GM20431 (cell line): Measurements from ENCODE around the gene RGS7BP.

Source experiments
- in situ Hi-C: fragments of 300-500 bp; cut with MseI, MboI; formaldehyde crosslinking; loops from one replicate; pipeline ENCODE4 v1.15.0; 2020; ENCODE audit warnings: low sequenced_read_pairs; ENCODE audit not compliant: unreplicated experiment

RGS7BP gene

DNA sequence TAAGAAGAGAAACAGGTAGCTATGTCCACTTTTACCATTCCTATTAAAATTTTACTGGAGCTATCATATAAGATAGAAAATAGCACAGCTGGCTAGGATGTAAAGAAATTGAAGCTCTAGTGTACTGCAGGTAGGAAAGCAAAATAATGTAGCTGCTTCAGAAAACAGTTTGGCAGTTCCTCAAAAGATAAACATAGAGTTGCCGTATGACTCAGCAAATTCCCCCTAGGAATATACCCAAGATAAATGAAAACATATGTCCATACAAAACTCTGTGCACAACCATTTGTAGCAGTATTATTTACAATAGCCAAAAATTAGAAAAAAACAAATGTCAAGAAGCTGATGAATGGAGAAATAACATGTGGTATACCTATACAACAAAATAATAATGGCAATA is 119.9 kb downstream of the RGS7BP start:
- in situ Hi-C loops, result no loop called here

DNA sequence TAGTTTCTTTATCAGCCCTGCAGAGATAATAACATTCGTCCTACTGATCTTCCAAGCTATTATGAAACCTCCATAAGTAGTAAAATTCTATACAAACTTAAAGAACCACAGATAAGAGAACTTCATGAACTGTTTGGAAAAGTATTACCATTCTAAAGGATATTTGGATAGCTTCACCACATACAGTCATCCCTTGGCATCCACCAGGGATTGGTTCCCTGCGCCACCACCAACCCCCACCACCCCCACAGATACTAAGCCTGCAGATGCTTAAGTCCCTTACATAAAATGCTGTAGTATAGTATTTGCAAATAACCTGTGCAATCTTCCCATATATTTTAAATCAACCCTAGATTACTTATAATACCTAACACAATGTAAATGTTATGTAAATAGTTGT is 123.1 kb downstream of the RGS7BP start:
- in situ Hi-C loops, result no loop called here

DNA sequence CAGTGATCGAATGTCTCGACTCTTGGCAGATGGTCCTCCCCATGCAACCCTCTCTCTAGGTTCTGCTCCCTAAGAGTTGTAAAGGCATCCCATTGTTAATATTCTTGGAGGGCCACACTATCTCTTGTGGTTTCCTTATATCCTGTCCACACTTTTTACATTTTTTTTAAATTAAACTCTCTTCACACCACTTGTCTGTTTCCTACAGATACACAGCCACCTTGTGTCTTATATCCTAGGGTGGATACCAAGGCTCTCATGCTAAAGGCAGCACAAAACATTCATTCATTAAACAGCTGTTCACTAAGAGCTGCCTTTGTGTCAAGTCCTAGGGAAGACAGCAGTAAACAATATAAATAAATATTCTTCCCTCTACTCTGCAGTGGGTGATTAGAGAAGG is 124.0 kb downstream of the RGS7BP start:
- in situ Hi-C loops, result loop anchor here (10.0 kb wide), 1 partner anchor 155 kb away; no protein-coding TSS in a partner anchor

DNA sequence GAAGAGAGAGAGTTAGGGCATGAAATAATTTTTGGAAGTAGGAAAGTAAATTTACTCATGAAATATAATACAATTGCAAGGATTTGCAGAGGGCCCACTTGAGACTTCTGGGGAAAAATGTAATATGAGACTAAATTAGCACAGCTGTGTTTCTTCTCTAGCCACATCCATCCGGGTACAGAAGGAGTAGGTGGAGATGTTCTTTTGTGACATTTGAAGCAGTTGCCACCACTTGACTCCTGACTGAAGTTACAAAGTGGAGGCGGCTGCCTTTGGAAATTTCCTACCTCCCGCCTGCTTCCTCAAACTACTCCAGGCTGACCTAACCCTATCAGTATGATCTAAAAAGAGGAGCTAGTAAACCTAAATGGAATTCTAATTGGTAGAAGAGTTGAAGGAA is 126.4 kb downstream of the RGS7BP start:
- in situ Hi-C loops, result loop anchor here (10.0 kb wide), 1 partner anchor 153 kb away; no protein-coding TSS in a partner anchor

DNA sequence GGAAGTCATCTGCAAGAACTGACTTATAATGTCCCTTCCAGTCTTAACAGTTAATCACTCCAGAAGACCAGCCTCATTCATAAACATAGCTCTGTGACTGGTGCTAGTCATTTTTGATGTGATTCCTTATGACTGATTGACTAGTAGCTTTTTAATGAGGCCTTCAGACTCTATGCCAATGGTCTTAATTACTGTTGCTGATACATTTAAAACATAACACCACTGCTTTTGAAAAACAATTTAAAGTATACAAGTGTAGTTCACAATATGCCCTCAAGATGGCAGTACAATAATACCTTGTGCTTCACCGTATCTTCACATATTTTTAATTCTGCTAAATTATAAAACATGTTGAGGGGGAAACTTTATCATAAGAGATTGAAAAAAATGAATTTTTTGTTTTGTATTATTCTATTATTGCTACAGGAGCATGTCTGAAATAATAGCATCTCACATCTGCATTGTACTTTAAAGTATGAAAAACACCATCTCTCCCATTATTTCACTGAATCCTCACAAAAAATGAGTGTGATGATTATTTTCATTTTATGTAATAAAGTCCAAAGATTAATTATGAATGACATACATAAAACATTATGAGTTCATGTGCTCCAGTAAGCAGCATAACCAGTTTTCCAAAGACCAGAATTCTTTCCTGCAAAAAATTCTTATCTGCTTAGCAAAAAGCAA is 129.3 kb downstream of the RGS7BP start:
- in situ Hi-C loops, result loop anchor here (10.0 kb wide), 1 partner anchor 150 kb away; no protein-coding TSS in a partner anchor

DNA sequence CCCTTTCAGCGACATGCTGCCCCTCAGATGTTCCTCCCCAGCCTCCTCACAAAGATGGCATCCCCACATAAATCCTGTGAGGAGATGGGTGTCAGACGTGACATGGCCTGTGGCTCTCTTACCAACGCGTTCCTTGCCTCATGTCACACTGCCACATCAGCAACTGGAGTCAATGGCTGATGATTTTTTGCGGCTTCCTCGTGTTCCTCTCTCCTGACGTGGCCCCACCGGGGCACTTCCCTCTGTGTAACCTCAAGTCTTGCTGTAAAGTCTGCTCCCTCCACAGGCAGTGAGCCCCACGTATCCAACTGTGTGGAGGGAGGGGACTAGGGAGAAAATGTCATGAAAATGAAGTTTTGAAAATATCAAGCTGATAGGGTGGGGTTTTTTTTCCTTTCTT is 131.3 kb downstream of the RGS7BP start:
- in situ Hi-C loops, result loop anchor here (10.0 kb wide), 1 partner anchor 148 kb away; no protein-coding TSS in a partner anchor

DNA sequence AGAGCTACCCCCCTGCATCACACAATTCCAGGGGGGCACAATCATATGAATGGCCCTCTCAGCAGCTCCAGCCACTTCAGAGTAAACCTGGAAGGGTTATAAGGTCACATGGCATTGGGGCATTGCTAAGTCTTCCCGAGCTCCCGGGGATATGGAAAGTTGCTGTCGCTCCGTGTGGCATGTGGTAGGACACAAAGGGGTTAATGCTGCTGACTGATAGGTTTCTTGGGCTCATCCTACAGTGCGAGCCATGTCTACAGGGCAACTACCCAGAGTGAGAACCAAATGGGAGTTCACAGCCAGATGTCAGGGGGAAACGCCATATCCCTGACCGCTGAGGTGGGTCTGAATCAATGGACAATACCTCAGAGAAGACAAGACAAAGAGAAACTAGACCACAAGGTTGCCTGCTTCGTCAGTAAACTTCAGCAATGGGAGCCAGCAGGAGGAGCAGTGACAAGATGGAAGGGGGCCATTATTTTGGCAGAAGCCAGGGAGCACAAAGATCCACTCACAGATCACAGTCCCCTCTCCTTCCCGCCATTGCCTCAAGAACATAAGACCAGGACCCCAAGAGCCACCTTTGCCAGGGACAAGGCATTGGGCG is 132.1 kb downstream of the RGS7BP start:
- in situ Hi-C loops, result loop anchor here (10.0 kb wide), 1 partner anchor 147 kb away; no protein-coding TSS in a partner anchor

DNA sequence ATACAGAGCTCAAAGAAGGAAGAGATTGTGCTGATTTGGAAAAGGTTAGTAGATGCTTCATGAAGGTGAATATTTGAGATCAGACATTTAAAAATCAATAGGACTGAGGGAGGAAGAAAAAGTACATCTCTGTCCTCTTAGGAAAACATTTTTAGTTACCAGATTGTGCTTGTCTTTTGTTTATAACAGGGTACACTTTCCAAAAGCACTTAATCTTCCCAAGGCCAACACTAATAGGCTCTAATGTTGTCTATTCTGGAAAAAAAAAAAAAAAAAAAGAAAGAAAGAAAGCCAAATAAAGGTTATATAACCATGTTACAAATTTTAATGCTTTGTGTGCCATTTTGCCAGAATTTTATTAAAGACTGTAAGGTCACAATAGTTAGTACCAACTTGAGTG is 139.0 kb downstream of the RGS7BP start:
- in situ Hi-C loops, result no loop called here

DNA sequence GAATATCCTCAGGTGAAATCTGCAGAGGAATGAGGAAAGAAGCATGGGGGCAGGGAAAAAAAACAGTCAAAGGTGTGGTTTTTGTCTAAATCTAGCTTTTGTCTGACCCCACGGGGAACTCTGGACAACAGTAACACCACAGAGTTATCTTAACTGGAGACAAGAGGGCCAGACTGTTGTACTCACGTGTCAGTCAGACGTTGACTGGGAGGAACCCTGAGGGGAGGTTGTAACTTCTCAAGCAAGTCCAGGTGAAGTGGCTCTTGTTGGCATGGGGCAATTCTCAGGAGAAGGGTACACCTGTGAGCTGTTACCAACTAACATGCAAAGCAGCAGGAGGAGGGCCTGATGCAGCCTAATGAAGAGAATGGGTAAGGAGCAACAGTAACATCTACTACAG is 140.4 kb downstream of the RGS7BP start:
- in situ Hi-C loops, result no loop called here

DNA sequence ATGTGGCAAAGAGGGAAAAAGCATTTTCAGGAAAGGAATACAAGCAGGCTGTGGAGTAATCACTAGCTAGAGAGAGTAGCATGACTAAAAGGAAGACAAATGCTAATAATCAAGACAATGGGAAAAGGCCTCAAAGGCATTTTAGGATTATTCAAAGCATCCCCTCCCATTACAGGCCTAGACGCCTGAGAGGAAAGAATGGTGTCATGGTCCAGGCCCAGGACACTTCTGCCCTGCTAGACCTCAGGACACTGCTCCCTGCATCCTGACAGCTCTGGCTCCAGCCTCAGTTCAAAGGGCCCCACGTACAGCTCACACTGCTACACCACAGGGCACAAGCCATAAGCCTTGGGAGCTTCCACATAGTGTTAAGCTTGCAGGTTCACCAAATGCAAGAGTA is 143.7 kb downstream of the RGS7BP start:
- in situ Hi-C loops, result no loop called here

DNA sequence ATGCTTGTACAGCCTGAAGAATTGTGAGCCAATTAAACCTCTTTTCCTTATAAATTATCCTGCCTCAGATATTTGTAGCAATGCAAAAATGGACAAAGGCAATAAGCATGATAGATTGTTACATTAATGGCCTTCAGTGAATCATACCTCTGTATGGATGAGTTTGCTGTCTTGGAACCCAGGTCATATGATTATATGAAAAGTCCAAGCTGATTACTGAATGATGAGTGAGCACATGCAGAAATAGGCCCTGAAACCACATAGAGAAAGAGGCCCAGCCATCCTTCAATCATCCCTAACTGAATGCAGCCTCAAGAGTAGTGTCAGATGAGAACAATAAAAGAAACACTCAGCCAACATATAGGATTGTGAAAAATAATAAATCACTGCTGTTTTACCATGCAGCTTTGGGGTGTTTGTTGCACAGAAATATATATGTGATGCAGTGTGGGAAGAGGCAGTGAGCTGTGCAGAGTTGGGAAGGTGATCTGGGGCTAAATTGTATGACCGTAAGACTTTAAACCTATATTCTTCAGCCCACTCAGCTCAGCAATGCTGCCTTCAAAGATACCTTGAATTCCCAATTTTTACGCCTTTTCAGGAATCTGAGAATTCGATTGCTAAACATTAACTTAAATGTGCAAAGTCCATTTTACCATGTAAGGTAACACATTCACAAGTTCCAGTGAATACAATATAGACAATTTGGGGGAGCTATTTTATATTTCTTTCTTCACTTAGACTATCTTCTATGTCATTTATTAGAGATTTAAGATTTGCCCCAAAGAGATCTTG is 148.1 kb downstream of the RGS7BP start:
- in situ Hi-C loops, result no loop called here

DNA sequence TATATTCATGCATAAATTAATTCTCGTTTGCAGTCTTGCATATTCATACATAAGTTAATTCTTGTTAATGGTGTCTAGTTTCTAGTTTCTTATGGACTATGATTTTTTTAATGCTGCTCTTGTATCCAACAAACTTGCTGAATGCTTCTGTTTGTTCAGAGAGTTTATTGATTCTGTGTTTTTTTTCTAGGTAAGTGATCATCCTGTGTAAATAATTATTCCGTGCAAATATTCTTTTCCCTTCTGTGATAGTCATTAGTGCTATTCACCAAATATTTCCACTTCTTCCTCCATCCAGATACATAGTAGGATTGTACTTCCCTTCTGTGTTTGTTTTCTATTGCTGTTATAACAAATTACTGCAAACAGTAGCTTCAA is 148.7 kb downstream of the RGS7BP start:
- in situ Hi-C loops, result no loop called here

DNA sequence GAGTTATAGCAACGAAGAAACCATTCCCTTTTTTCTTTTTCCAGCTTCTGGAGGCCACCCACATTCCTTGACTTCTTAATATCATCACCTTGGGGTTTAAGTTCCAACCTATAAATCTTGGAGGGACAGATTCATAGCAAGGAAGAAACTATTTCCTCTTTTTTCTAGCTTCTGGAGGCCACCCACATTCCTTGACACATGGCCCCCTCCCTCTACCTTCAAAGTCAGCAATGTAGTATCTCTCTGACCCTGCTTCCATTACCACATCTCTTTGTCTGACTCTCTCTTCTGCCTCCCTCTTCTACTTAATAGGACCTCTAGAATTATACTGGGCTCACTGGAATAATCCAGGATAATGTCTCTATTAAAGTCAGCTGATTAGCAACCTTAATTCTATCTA is 149.8 kb downstream of the RGS7BP start:
- in situ Hi-C loops, result no loop called here

DNA sequence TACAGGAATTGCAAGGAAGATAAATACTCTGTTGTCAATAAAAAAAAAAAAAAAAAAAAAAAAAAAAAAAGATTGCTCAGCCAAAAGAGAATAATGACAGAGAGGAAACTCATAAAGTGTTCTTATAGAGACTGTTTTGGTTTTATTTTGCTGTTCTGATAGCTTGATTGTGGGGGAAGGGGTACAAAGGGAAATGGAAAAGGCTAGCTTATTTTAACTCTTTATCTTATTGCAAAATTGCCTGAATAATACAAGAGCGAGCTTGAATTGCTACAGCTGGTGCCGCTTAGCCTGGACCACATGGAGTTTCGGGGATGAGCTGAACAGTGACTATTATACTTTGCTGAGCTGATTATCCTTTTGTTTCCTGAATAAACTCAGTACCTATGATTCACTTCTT is 153.5 kb downstream of the RGS7BP start:
- in situ Hi-C loops, result no loop called here
